22Rv1 (cell line): ENCODE data around the gene COX19.

Experiments
- ZFX ChIP-seq: fragments of 450-650 bp; IDR thresholded peaks from 2 replicates; pipeline ENCODE4 v1.6.1; 2017; ENCODE audit warnings: antibody characterized with exemption, borderline replicate concordance
- TF ChIP-seq, protein P1 (sequence below): fragments of 450-650 bp; IDR thresholded peaks from 2 replicates; pipeline ENCODE4 v1.5.1; 2017; ENCODE audit warnings: mild to moderate bottlenecking

DNA sequence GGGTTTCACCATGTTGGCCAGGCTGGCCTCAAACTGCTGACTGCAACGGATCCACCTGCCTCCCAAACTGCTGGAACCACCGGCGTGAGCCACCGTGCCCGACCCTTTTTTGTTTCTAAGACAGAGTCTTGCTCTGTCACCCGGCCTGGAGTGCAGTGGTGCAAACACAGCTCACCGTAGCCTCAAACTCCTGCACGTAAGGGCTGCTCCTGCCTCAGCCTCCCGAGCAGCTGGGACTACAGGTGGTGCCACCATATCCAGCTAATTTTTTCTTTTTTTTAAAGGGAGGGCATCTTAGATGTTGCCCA is 57.3 kb downstream of the COX19 start:
- TF ChIP-seq, protein P1, sequence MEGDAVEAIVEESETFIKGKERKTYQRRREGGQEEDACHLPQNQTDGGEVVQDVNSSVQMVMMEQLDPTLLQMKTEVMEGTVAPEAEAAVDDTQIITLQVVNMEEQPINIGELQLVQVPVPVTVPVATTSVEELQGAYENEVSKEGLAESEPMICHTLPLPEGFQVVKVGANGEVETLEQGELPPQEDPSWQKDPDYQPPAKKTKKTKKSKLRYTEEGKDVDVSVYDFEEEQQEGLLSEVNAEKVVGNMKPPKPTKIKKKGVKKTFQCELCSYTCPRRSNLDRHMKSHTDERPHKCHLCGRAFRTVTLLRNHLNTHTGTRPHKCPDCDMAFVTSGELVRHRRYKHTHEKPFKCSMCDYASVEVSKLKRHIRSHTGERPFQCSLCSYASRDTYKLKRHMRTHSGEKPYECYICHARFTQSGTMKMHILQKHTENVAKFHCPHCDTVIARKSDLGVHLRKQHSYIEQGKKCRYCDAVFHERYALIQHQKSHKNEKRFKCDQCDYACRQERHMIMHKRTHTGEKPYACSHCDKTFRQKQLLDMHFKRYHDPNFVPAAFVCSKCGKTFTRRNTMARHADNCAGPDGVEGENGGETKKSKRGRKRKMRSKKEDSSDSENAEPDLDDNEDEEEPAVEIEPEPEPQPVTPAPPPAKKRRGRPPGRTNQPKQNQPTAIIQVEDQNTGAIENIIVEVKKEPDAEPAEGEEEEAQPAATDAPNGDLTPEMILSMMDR: no peak
- no peak for TF ChIP-seq ZFX
